Measurements from ENCODE around the gene PARD6G. TPM values are rescaled to one million over a fixed set of nuclear protein-coding genes. Genes with fewer than 3 reads are reported as not detected.
"Not testable (repeated sequence)": the region's sequence is repeated elsewhere in the genome, so short reads cannot be mapped to it uniquely, and the experiment has no call there.

Gene PARD6G
- total RNA-seq, 3 donors from 2014 or later, result 1.9 to 14.4 (median 13.8) TPM

DNA sequence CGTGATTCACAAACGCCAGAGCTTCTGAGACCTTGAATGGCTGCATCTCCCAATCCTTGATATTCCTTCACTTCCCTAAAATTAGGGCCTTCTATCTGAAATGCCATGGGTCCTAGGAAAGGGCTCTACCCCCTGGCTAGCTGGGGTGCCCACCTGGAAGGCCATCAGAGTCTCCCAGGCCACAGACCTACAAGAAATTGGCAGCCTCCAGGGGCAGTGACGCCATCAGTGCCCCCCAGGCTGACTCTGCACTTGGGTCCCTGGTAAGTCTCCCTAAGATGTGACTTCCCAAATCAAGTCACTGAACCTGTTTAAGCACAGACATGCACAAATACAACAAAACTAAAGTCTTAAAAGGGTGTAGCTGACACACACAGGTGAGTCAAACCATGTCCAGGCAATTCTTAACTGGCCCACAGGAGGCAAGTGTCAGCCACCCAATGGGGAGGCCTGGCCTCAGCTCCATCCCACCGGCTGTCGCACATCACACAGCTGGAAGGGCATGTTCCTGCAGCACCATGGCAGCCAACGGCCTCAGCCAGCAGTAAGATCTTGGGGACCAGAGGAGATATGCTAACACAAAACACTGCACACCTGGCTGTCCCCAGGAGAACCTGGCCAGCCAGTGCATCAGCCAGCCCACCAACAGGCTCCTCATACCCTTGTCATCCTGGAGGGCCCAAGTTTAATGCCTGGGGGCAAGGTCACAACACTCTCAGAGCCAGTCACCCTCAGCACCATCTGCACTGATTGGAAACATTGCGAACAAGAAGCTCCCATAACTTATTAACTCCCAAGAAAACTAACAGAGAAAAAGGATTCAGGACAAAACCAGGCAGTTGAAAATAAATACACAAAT lies 5.2 kb downstream of the PARD6G start:
- H3K36me3 ChIP-seq, result no peaks in the 10 kb centered on the region
- no peak for TF ChIP-seq POLR2AphosphoS5 (IDR thresholded peaks at IDR 0.05)
- TF ChIP-seq POLR2A (IDR thresholded peaks at IDR 0.05), result no peak
- TF ChIP-seq, protein P1, sequence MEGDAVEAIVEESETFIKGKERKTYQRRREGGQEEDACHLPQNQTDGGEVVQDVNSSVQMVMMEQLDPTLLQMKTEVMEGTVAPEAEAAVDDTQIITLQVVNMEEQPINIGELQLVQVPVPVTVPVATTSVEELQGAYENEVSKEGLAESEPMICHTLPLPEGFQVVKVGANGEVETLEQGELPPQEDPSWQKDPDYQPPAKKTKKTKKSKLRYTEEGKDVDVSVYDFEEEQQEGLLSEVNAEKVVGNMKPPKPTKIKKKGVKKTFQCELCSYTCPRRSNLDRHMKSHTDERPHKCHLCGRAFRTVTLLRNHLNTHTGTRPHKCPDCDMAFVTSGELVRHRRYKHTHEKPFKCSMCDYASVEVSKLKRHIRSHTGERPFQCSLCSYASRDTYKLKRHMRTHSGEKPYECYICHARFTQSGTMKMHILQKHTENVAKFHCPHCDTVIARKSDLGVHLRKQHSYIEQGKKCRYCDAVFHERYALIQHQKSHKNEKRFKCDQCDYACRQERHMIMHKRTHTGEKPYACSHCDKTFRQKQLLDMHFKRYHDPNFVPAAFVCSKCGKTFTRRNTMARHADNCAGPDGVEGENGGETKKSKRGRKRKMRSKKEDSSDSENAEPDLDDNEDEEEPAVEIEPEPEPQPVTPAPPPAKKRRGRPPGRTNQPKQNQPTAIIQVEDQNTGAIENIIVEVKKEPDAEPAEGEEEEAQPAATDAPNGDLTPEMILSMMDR (IDR thresholded peaks at IDR 0.05), result no peak
- H3K9me3 ChIP-seq, result no peaks in the 10 kb centered on the region
- H3K27ac ChIP-seq, result no peak overlapping the region
- intact Hi-C loops (cut with DNase I; ENCODE audit: low total_unique reads), result no loop called here
- no peak overlapping the region for H3K4me3 ChIP-seq
- DNase-seq (ENCODE audit: low spot score in 2 of 2), result no peak
- H3K4me1 ChIP-seq, result no peaks in the 10 kb centered on the region
- H3K27me3 ChIP-seq, result no peaks in the 10 kb centered on the region

DNA sequence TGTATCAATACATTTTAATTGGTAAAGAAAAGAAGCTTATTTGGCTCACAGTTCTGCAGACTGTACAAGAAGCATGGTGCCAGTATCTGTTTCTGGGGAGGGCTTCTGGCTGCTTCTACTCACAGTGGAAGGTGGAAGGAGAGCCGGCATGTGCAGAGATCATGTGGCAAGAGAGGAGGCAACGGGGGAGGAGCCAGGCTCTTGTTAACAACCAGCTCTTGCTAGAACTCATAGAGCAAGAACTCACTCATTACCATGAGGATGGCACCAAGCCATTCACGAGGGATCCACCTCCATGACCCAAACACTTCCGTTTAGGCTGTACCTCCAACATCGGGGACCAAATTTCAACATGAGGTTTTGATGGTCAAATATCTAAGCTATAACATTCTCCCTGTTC lies 7.5 kb downstream of the PARD6G start:
- no peaks in the 10 kb centered on the region for H3K36me3 ChIP-seq
- no peaks in the 10 kb centered on the region for H3K9me3 ChIP-seq
- H3K27me3 ChIP-seq, result no peaks in the 10 kb centered on the region
- TF ChIP-seq POLR2A (IDR thresholded peaks at IDR 0.05) (no peak), POLR2AphosphoS5 (IDR thresholded peaks at IDR 0.05) (no peak)
- TF ChIP-seq, protein P1 (IDR thresholded peaks at IDR 0.05), result no peak
- no peak overlapping the region for H3K4me3 ChIP-seq
- H3K27ac ChIP-seq, result no peak overlapping the region
- DNase-seq (ENCODE audit: low spot score in 2 of 2), result no peak
- no peaks in the 10 kb centered on the region for H3K4me1 ChIP-seq
- intact Hi-C loops (cut with DNase I; ENCODE audit: low total_unique reads), result no loop called here

DNA sequence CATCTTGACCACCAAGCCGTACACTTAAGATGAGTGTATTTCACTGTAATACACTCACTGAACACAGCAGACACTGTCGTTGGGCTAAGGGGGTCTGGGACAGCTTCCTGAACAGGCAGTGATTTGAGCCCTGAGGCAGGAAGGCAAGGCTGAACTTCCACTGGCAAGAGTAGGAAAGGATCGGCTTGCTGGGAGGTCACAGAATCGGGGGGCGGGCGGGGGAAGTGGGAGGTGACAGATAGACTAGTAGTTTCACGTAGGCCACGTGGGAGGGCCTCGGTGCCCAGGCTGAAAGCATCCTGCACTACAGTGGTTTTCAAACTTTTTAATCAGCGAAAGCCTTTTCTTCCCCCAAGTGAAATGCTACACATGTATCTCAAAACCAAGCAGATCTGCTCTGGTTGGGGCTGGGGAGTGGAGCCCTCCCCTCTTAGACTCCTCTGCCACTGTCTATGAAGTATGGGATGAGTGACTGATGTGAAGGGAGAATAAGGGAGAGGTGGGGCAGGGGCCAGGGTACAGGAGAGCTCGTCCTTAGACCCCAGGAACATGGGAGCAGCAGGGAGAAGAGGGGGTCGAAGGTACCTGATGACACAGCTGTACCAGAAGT lies 8.6 kb downstream of the PARD6G start:
- Histone ChIP-seq H3K4me3 (no peak overlapping the region), H3K4me1 (no peaks in the 10 kb centered on the region), H3K27ac (no peak overlapping the region), H3K36me3 (no peaks in the 10 kb centered on the region), H3K27me3 (no peaks in the 10 kb centered on the region), H3K9me3 (no peaks in the 10 kb centered on the region)
- intact Hi-C loops (cut with DNase I; ENCODE audit: low total_unique reads), result no loop called here
- TF ChIP-seq, protein P1 (IDR thresholded peaks at IDR 0.05), result no peak
- TF ChIP-seq POLR2AphosphoS5 (IDR thresholded peaks at IDR 0.05), result no peak
- TF ChIP-seq POLR2A (IDR thresholded peaks at IDR 0.05), result no peak
- DNase-seq (ENCODE audit: low spot score in 2 of 2), result no peak

DNA sequence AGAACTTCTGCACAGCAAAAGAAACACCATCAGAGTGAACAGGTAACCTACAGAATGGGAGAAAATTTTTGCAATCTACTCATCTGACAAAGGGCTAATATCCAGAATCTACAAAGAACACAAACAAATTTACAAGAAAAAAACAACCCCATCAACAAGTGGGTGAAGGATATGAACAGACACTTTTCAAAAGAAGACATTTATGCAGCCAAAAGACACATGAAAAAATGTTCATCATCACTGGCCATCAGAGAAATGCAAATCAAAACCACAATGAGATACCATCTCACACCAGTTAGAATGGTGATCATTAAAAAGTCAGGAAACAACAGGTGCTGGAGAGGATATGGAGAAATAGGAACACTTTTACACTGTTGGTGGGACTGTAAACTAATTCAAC lies 9.8 kb downstream of the PARD6G start:
- H3K9me3 ChIP-seq; H3K4me3 ChIP-seq; H3K36me3 ChIP-seq; DNase-seq (ENCODE audit: low spot score in 2 of 2); H3K27ac ChIP-seq; H3K4me1 ChIP-seq; intact Hi-C loops (cut with DNase I; ENCODE audit: low total_unique reads); H3K27me3 ChIP-seq: not testable (repeated sequence)

DNA sequence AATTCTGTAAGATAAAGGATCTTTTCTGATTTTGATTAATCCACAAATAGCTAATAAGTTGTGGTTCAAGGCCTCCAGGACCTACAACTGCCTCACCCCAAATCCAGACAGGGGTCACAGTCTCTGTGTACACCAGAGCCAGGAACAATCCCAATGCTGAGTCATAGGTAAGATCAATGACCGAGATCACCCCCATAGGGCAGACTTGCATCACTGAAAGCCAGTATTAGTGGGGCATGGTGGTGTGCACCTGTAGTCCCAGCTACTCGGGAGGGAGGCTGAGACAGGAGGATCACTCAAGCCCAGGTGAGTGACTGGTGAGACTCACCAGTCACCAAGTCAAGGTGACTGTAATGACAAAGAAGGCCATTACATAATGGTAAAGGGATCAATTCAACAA lies 12.9 kb downstream of the PARD6G start:
- Histone ChIP-seq H3K9me3 (no peaks in the 10 kb centered on the region), H3K4me1 (peaks cover 0 to 3% of the 10 kb centered on the region in 2 donors), H3K36me3 (no peaks in the 10 kb centered on the region), H3K4me3 (no peak overlapping the region), H3K27ac (no peak overlapping the region), H3K27me3 (no peaks in the 10 kb centered on the region)
- DNase-seq (ENCODE audit: low spot score in 2 of 2), result no peak
- intact Hi-C loops (cut with DNase I; ENCODE audit: low total_unique reads), result no loop called here
- no peak for TF ChIP-seq POLR2A (IDR thresholded peaks at IDR 0.05)
- TF ChIP-seq, protein P1 (IDR thresholded peaks at IDR 0.05), result no peak
